Measurements from ENCODE around the gene RAMP3. TPM values are rescaled to one million over a fixed set of nuclear protein-coding genes. Genes with fewer than 3 reads are reported as not detected.
"Not testable (repeated sequence)": the region's sequence is repeated elsewhere in the genome, so short reads cannot be mapped to it uniquely, and the experiment has no call there.

Gene RAMP3
- total and polyA plus RNA-seq, 2 donors (not counting 1 experiment from before 2014, with no cell fraction given), result 0.17 TPM; not detected in 1

DNA sequence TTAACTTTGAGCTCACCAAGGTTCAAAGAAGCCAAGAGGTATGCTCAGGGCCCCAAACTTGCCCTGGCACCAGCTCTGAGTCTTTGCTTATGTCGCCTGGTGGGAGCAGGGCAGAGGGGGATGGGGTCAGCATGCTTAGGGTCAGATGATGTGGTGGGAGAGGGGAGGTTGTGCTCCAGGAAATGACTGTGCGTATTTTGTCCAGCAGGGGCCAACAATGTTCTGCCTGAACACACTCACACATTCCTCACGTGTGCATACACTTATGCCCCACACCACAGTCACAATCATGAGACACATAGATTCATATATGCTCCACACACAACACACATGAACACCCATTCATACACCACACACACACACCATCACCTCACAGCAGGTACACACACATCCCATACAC is 4.4 kb upstream of the RAMP3 start:
- Histone ChIP-seq H3K79me2 (ENCODE audit: control insufficient read depth, insufficient read depth, low read length) (no peaks in the 10 kb centered on the region), H3K27me3 (ENCODE audit: control insufficient read depth, insufficient read depth, low read length) (peaks cover 15% of the 10 kb centered on the region), H4K20me1 (ENCODE audit: control insufficient read depth, extremely low read depth, insufficient read depth, low read length) (no peaks in the 10 kb centered on the region), H2AFZ (ENCODE audit: low read length) (no peak overlapping the region), H3K9ac (ENCODE audit: insufficient read depth, low read length) (no peak overlapping the region), H3K36me3 (ENCODE audit: control insufficient read depth, insufficient read depth, low read length) (no peaks in the 10 kb centered on the region), H3K4me1 (ENCODE audit: control insufficient read depth, extremely low read depth, insufficient read depth, low read length) (no peaks in the 10 kb centered on the region), H3K27ac (ENCODE audit: insufficient read depth, low read length) (no peak overlapping the region), H3K4me3 (replicated peaks in 1 of 4; ENCODE audit: control extremely low read depth in 1 of 4, insufficient read depth in 1 of 4, low read depth in 3 of 4, low read length in 4 of 4) (no peak overlapping the region), H3K9me3 (ENCODE audit: control insufficient read depth, insufficient read depth, low read depth, low read length) (no peaks in the 10 kb centered on the region), H3K4me2 (ENCODE audit: extremely low read depth, insufficient read depth, low read length) (no peak overlapping the region)
- TF ChIP-seq EZH2 (IDR thresholded peaks at IDR 0.05; ENCODE audit: low read length, missing control alignments), result no peak
- TF ChIP-seq, protein P1, sequence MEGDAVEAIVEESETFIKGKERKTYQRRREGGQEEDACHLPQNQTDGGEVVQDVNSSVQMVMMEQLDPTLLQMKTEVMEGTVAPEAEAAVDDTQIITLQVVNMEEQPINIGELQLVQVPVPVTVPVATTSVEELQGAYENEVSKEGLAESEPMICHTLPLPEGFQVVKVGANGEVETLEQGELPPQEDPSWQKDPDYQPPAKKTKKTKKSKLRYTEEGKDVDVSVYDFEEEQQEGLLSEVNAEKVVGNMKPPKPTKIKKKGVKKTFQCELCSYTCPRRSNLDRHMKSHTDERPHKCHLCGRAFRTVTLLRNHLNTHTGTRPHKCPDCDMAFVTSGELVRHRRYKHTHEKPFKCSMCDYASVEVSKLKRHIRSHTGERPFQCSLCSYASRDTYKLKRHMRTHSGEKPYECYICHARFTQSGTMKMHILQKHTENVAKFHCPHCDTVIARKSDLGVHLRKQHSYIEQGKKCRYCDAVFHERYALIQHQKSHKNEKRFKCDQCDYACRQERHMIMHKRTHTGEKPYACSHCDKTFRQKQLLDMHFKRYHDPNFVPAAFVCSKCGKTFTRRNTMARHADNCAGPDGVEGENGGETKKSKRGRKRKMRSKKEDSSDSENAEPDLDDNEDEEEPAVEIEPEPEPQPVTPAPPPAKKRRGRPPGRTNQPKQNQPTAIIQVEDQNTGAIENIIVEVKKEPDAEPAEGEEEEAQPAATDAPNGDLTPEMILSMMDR (conservative IDR thresholded peaks at IDR 0.05 in 1 of 2, IDR thresholded peaks at IDR 0.05 in 1 of 2; ENCODE audit: low read depth in 1 of 2, low read length in 2 of 2), result no peak
- no peak for DNase-seq (ENCODE audit: low read depth in 2 of 2)

DNA sequence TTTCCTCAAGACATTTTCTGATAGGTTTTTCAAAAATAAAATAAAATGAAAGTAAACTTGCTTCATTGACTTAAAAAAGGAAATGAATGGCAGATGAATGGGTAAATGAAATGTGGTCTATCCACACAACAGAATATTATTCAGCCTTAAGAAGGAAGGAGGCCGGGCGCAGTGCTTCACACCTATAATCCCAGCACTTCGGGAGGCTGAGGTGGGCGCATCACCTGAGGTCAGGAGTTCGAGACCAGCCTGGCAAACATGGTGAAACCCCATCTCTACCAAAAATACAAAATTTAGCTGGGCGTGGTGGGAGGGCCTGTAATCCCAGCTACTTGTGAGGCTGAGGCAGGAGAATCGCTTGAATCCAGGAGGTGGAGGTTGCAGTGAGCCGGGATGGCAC is 3.7 kb upstream of the RAMP3 start:
- H3K27me3 ChIP-seq (ENCODE audit: control insufficient read depth, insufficient read depth, low read length), result peaks cover 16% of the 10 kb centered on the region
- not testable (repeated sequence) for H4K20me1 ChIP-seq (ENCODE audit: control insufficient read depth, extremely low read depth, insufficient read depth, low read length); DNase-seq (ENCODE audit: low read depth in 2 of 2); H3K4me2 ChIP-seq (ENCODE audit: extremely low read depth, insufficient read depth, low read length); H3K4me3 ChIP-seq (replicated peaks in 1 of 4; ENCODE audit: control extremely low read depth in 1 of 4, insufficient read depth in 1 of 4, low read depth in 3 of 4, low read length in 4 of 4); H3K9ac ChIP-seq (ENCODE audit: insufficient read depth, low read length); H3K27ac ChIP-seq (ENCODE audit: insufficient read depth, low read length); H3K4me1 ChIP-seq (ENCODE audit: control insufficient read depth, extremely low read depth, insufficient read depth, low read length); H3K36me3 ChIP-seq (ENCODE audit: control insufficient read depth, insufficient read depth, low read length); H3K79me2 ChIP-seq (ENCODE audit: control insufficient read depth, insufficient read depth, low read length); H3K9me3 ChIP-seq (ENCODE audit: control insufficient read depth, insufficient read depth, low read depth, low read length); H2AFZ ChIP-seq (ENCODE audit: low read length)

DNA sequence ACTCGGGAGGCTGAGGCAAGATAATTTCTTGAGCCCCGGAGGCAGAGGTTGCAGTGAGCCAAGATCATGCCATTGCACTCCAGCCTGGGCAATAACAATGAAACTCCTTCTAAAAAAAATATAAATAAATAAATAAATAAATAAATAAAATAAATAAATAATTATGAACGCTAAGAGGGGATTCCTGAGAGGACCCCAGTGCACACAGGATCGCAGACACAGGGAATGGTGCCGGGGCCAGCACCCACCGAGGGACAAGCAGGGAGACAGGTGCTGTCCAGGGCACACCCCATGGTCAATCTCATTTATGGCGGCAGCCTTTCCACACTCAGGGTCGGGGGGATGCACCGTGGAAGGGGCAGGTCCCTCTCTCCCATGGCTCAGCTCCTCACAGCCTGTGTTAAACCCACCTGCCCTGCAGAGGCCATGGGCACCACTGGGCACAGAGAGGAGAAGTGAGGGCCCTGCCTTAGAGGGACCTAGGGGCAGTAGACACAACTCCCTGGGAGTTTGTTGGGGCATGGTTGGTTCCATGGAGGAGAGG is 2.2 kb upstream of the RAMP3 start:
- no peaks in the 10 kb centered on the region for H3K9me3 ChIP-seq (ENCODE audit: control insufficient read depth, insufficient read depth, low read depth, low read length)
- DNase-seq (ENCODE audit: low read depth in 2 of 2), result no peak
- H3K36me3 ChIP-seq (ENCODE audit: control insufficient read depth, insufficient read depth, low read length), result no peaks in the 10 kb centered on the region
- H3K27ac ChIP-seq (ENCODE audit: insufficient read depth, low read length), result no peak overlapping the region
- H3K9ac ChIP-seq (ENCODE audit: insufficient read depth, low read length), result no peak overlapping the region
- no peaks in the 10 kb centered on the region for H3K4me1 ChIP-seq (ENCODE audit: control insufficient read depth, extremely low read depth, insufficient read depth, low read length)
- TF ChIP-seq, protein P1 (conservative IDR thresholded peaks at IDR 0.05 in 1 of 2, IDR thresholded peaks at IDR 0.05 in 1 of 2; ENCODE audit: low read depth in 1 of 2, low read length in 2 of 2), result no peak
- TF ChIP-seq EZH2 (IDR thresholded peaks at IDR 0.05; ENCODE audit: low read length, missing control alignments), result no peak
- H4K20me1 ChIP-seq (ENCODE audit: control insufficient read depth, extremely low read depth, insufficient read depth, low read length), result no peaks in the 10 kb centered on the region
- H3K79me2 ChIP-seq (ENCODE audit: control insufficient read depth, insufficient read depth, low read length), result no peaks in the 10 kb centered on the region
- no peak overlapping the region for H3K4me2 ChIP-seq (ENCODE audit: extremely low read depth, insufficient read depth, low read length)
- H3K27me3 ChIP-seq (ENCODE audit: control insufficient read depth, insufficient read depth, low read length), result peaks cover 19% of the 10 kb centered on the region
- no peak overlapping the region for H2AFZ ChIP-seq (ENCODE audit: low read length)
- no peak overlapping the region for H3K4me3 ChIP-seq (replicated peaks in 1 of 4; ENCODE audit: control extremely low read depth in 1 of 4, insufficient read depth in 1 of 4, low read depth in 3 of 4, low read length in 4 of 4)

Measured in fibroblast of lung (primary cell).